NCI-H1417 treated with DMSO at 0.1 percent for 48 hours (cell line): ENCODE results near the gene PHKG1.
"Not testable (repeated sequence)": the region's sequence is repeated elsewhere in the genome, so short reads cannot be mapped to it uniquely, and the experiment has no call there.

Experiments
- DNase-seq: peaks from one replicate; lab custom pipeline; 2025; lab: John Stamatoyannopoulos, UW

PHKG1 gene

GRCh38 chr7:56045758-56046157, 47.0 kb downstream of the PHKG1 start:
- not testable (repeated sequence) for DNase-seq

DNA sequence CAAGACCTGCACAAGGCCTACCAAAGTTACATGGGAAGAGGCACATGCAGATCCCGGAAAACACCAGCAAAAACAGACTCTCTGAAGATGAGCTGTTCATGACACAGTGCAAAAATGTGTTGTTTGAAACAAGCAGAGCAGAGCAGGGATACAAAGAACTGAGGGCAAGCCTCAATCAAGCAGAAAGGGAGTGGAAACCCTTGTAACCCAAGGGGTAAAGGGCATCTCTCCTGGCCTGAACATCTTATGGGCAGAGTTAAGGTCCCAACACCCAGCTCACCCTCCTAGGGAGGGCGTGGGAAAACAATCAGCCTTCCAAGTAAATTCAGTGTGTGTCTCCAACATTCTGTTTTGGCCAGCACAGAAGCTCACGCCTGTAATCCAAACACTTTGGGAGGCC, 52.0 kb downstream of the PHKG1 start:
- no peak for DNase-seq

- DNase-seq = no peak
Measured at GRCh38 chr7:56033671-56034432, 58.9 kb downstream of the PHKG1 start.

GRCh38 chr7:56032578-56032977, 60.2 kb downstream of the PHKG1 start:
- not testable (repeated sequence) for DNase-seq

DNA sequence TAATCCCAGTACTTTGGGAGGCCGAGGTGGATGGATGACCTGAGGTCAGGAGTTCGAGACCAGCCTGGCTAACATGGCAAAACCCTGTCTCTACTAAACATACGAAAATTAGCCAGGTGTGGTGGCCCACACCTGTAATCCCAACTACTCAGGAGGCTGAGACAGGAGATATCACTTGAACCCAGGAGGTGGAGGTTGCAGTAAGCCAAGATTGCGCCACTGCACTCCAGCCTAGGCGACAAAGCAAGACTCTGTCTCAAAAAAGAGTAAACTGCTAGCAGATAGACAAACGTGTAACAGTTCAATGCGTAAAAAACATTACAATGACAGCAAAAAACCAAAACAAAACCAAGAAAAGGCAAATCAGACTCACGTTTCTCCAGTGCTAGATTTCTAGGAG, 61.2 kb downstream of the PHKG1 start:
- DNase-seq = not testable (repeated sequence)

DNA sequence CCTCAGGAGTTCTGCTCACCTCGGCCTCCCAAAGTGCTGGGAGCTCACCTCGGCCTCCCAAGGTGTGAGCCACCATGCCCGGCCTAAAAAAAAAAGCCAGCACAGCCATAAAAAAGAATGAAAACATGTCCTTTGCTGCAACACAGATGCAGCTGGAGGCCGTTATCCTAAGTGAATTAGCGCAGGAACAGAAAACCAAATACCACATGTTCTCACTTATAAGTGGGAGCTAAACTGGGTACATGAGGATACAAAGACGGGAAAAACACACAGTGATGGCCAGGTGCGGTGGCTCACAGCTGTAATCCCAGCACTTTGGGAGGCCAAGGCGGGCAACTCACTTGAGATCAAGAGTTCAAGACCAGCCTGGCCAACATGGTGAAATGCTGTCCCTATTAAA, 62.4 kb downstream of the PHKG1 start:
- DNase-seq = no peak
